H7 (cell line): Measurements from ENCODE around the gene IFNW1. TPM values are rescaled to one million over a fixed set of nuclear protein-coding genes. Genes with fewer than 3 reads are reported as not detected.
"Not testable (repeated sequence)": the region's sequence is repeated elsewhere in the genome, so short reads cannot be mapped to it uniquely, and the experiment has no call there.

Source experiments
- DNase-seq: peaks from one replicate; pipeline ENCODE4 v3.0.0; 2012
- H3K27me3 ChIP-seq: 2 replicates; pipeline ENCODE4 v1.6.0; 2011; ENCODE audit warnings: mild to moderate bottlenecking, low read length; ENCODE audit not compliant: control insufficient read depth, insufficient read depth
- H3K36me3 ChIP-seq: replicated peaks from 2 replicates; pipeline ENCODE4 v1.5.1; 2011; ENCODE audit warnings: low read length; ENCODE audit not compliant: control insufficient read depth, insufficient read depth
- H3K4me3 ChIP-seq: 2 replicates; pipeline ENCODE4 v1.5.1; 2011; ENCODE audit warnings: low read depth, mild to moderate bottlenecking, control low read depth, low read length, moderate library complexity; ENCODE audit not compliant: insufficient read depth
- total RNA-seq: library from RNA; depleted of rRNA; stranded (reverse); fragments of >200 nt; shearing (Covaris generic); gene quantifications from 2 replicates; pipeline ENCODE4 v1.2.3, GENCODE V29; 2014; rRNA removed

Gene IFNW1
- total RNA-seq: not detected in 2 replicates

GRCh38 chr9:21141427-21141882 is at the start of gene IFNW1:
Gene IFNW1, minus strand, starts transcription at chr9:21141832. Its CDS starts 262 bp downstream, at chr9:21141570.
- Histone ChIP-seq H3K27me3 (no peaks in the 10 kb centered on the region), H3K4me3 (no peak within 1 kb of the TSS), H3K36me3 (no peaks in the 10 kb centered on the region)
- peak; percentile 21 for DNase-seq

DNA sequence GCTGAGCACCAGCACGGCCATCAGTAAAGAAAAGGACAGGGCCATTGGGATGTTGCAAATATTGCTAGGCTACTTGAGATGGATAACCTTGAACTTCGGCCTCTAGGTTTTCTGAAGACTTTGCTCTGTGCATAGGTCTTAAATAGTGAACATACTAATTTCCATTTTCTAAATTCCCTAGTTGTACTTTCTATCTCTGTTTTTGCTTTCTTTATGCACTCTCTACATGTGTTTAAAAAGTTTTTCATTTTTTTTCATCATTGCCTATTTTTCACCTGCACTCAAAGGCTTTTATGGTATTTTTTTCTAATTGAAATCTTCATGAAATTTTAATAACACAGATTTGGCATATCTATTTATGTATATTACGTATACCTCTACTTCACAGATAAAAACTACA is 45.9 kb upstream of the IFNW1 start, which contains the start of gene IFNA4:
Gene IFNA4, minus strand, starts transcription at position 101 of the 400 bp plus-strand sequence. Its CDS starts 56 bp downstream, at position 45.
- H3K27me3 ChIP-seq, H3K4me3 ChIP-seq, DNase-seq, H3K36me3 ChIP-seq: not testable (repeated sequence)

- H3K27me3 ChIP-seq, H3K4me3 ChIP-seq, H3K36me3 ChIP-seq: not testable (repeated sequence)
- peak; percentile 2 for DNase-seq
Measured at GRCh38 chr9:21182810-21183736, 41.4 kb upstream of the IFNW1 start.

DNA sequence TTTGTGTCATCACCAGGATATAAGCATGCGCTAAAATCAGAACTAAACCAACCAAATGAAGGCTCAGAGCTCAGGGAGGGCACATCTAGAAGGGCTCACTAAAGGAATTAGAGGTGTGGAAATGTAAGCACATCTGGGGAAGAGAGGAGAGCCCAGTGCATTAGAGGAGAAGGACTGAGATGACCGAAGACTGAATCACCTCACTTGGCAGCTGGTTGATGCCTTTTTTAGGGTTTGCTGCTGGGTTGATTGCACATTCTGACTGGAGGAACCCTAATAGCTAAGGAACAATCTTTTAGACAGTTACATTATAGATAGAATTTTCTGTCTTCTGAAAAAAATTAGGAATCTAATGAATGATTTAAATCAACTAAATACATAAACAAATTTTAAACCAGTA is 33.0 kb upstream of the IFNW1 start:
- no peak for DNase-seq
- H3K36me3 ChIP-seq: no peaks in the 10 kb centered on the region
- no peak overlapping the region for H3K4me3 ChIP-seq
- H3K27me3 ChIP-seq: no peaks in the 10 kb centered on the region

GRCh38 chr9:21172156-21172555 is 30.5 kb upstream of the IFNW1 start:
- H3K36me3 ChIP-seq: no peaks in the 10 kb centered on the region
- no peak overlapping the region for H3K4me3 ChIP-seq
- H3K27me3 ChIP-seq: no peaks in the 10 kb centered on the region
- no peak for DNase-seq

DNA sequence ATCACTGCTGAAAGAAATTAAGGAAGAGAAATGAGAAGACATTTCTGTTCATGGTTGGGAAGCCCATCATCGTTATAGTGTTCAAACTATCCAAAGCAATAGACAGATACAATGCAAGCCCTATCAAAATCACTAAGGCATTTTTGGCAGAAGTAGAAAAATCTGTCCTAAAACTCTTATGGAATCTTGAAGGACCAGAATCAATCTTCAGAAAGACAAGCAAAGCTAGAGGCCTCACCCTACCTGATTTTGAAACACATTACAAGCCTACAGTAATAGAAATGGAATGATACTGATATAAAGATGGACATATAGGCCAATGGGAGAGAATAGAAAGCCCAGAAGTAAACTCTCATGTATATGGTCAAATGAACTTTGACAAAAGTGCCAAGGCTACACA is 29.7 kb upstream of the IFNW1 start:
- Histone ChIP-seq H3K4me3 (no peak overlapping the region), H3K27me3 (no peaks in the 10 kb centered on the region), H3K36me3 (no peaks in the 10 kb centered on the region)
- no peak for DNase-seq

- not testable (repeated sequence) for H3K27me3 ChIP-seq, H3K36me3 ChIP-seq, DNase-seq, H3K4me3 ChIP-seq
Measured at GRCh38 chr9:21166560-21166959, 24.9 kb upstream of the IFNW1 start, which contains the start of gene IFNA21. Gene IFNA21, minus strand, starts transcription at chr9:21166660. Its CDS starts 48 bp downstream, at chr9:21166612.

- DNase-seq: no peak
- Histone ChIP-seq H3K4me3 (no peak overlapping the region), H3K36me3 (no peaks in the 10 kb centered on the region), H3K27me3 (no peaks in the 10 kb centered on the region)
Measured at GRCh38 chr9:21165516-21165915, 23.9 kb upstream of the IFNW1 start.

GRCh38 chr9:21160178-21160577 is 18.5 kb upstream of the IFNW1 start:
- H3K4me3 ChIP-seq: no peak overlapping the region
- no peaks in the 10 kb centered on the region for H3K36me3 ChIP-seq
- DNase-seq: no peak
- no peaks in the 10 kb centered on the region for H3K27me3 ChIP-seq

DNA sequence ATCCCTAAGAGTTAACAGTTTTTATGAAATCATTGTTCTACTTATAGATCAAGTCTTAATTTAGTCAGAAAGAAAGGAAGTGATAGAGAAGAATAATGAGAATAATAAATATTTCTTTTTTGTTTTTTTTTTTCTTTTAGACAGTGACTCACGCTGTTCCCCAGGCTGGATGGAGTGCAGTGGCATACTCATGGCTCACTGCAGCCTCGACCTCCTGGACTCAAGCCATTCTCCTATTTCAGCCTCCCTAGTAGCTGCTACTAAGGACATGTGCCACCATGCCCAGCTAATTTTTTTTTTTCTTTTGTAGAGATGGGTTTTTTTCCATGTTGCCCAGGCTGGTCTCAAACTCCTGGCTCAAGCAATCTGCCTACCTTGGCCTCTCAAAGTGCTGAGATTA is 13.9 kb upstream of the IFNW1 start:
- no peak for DNase-seq
- H3K4me3 ChIP-seq: no peak overlapping the region
- no peaks in the 10 kb centered on the region for H3K36me3 ChIP-seq
- no peaks in the 10 kb centered on the region for H3K27me3 ChIP-seq

DNA sequence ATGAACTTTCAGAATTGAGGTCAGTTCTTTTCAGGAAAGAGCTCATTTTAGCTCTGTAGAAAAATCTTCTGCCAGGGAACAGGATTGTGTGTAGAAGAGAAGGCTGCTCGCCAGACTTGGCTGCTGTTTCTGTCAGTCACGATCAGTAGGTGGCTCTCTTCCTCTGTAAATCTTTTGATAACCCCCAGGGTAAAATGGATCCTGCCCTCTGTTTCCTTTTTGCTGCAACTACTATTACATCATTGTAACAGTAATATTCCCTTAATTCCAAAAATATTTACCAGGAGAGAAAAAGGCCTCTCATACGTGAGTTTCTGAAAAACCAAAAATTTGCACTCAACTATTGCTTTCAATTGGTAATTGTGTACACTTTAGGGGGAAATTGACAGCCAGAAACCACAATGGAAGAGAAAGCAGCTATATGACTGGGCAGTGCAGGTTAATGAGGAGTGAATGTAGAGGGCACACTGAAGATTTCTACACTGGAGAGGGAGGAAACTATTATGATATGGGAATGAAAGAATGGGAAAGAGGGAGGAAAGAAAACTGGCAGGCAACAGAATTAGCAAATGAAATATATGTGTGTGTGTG is 12.5 kb upstream of the IFNW1 start:
- H3K27me3 ChIP-seq: no peaks in the 10 kb centered on the region
- no peaks in the 10 kb centered on the region for H3K36me3 ChIP-seq
- no peak overlapping the region for H3K4me3 ChIP-seq
- DNase-seq: peak; percentile 31

DNA sequence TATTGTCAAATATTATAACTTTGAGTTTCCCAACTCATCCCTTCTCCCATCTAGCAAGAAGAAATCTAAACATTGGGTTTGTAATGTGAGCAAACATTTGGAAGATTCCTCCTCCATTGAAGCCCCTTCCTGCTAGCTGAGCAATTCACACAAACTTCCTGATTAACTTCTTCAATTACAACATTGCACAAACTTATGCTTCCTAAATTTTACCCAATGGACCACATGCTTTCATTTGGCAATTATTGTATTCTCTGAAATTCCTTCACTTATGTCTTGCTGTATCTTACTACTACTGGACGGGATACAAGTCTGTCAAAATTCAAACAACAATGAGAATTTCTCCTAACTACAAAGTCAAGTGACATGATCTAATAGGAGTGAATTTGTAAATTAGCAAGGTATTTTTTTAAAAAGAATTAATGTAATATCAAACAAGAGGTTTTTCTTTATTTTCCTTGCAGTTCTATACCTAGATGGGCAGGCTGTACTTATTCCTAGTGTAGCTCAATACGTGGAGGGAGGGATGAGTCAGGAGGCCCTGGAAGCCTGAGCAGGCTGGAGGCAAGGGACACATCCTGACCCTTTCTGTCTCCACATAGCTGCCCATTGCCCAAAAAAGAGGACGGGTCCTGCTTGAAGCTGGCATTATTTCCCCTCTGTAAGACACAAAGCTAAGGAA is 11.8 kb upstream of the IFNW1 start:
- H3K27me3 ChIP-seq: no peaks in the 10 kb centered on the region
- DNase-seq: peak; percentile 16
- H3K4me3 ChIP-seq: no peak overlapping the region
- H3K36me3 ChIP-seq: no peaks in the 10 kb centered on the region

DNA sequence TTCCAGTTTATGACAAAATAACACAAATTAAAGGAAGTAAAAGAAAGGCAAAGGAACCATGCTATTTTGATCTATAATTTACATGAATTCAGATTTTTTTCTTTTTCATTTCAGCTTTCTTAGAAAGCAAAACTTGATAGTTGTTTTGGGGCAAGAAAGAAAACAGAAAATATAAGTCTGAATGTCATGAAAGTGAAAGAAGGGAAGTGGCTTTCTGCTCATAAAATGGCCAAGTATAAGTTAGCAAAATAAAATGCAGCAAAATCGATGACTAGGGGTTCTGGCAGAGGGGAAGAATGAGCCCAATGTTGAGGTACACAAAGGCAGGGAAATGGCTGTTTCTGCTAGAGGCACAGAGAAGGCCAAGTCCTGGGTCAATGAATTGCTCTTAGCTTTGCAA is 3.0 kb upstream of the IFNW1 start:
- DNase-seq: no peak
- H3K27me3 ChIP-seq: no peaks in the 10 kb centered on the region
- H3K36me3 ChIP-seq: no peaks in the 10 kb centered on the region
- H3K4me3 ChIP-seq: no peak overlapping the region

GRCh38 chr9:21137020-21137419 is 4.6 kb downstream of the IFNW1 start:
- no peaks in the 10 kb centered on the region for H3K27me3 ChIP-seq
- H3K4me3 ChIP-seq: no peak overlapping the region
- DNase-seq: no peak
- no peaks in the 10 kb centered on the region for H3K36me3 ChIP-seq
